ENCODE results near the gene DBF4B.

GRCh38 chr17:44757045-44757917 is 48.8 kb downstream of the DBF4B start:
- TF ChIP-seq SMAD3 (CRISPR knock-in tag; IDR thresholded peaks at IDR 0.05): no peak
- no peak for TF ChIP-seq PHF8 (CRISPR knock-in tag; IDR thresholded peaks at IDR 0.05)
- TF ChIP-seq NFYB (CRISPR knock-in tag; IDR thresholded peaks at IDR 0.05): no peak
- TF ChIP-seq, protein P1, sequence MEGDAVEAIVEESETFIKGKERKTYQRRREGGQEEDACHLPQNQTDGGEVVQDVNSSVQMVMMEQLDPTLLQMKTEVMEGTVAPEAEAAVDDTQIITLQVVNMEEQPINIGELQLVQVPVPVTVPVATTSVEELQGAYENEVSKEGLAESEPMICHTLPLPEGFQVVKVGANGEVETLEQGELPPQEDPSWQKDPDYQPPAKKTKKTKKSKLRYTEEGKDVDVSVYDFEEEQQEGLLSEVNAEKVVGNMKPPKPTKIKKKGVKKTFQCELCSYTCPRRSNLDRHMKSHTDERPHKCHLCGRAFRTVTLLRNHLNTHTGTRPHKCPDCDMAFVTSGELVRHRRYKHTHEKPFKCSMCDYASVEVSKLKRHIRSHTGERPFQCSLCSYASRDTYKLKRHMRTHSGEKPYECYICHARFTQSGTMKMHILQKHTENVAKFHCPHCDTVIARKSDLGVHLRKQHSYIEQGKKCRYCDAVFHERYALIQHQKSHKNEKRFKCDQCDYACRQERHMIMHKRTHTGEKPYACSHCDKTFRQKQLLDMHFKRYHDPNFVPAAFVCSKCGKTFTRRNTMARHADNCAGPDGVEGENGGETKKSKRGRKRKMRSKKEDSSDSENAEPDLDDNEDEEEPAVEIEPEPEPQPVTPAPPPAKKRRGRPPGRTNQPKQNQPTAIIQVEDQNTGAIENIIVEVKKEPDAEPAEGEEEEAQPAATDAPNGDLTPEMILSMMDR (CRISPR knock-in tag; IDR thresholded peaks at IDR 0.05): no peak
- no peak for TF ChIP-seq NR2F2 (IDR thresholded peaks at IDR 0.05; ENCODE audit: borderline replicate concordance, low read depth)
- no peak for TF ChIP-seq EHMT2 (IDR thresholded peaks at IDR 0.05; ENCODE audit: borderline replicate concordance, low read depth, low read length)
- TF ChIP-seq CAMTA2 (CRISPR knock-in tag; IDR thresholded peaks at IDR 0.05; ENCODE audit: borderline replicate concordance): no peak
- no peak for TF ChIP-seq NCOA1 (CRISPR knock-in tag; IDR thresholded peaks at IDR 0.05)
- TF ChIP-seq FOXP1 (IDR thresholded peaks at IDR 0.05): no peak
- no peak for TF ChIP-seq FOXP1 (CRISPR knock-in tag; IDR thresholded peaks at IDR 0.05)

Measured in HepG2 (cell line).